Lower lobe of right lung (tissue), 2 donors: ENCODE results near the gene NPPB. TPM values are rescaled to one million over a fixed set of nuclear protein-coding genes. Genes with fewer than 3 reads are reported as not detected.
"Not testable (repeated sequence)": the region's sequence is repeated elsewhere in the genome, so short reads cannot be mapped to it uniquely, and the experiment has no call there.

Experiments
- ATAC-seq, 2 donors: fragments of 200-7000 bp; cut with Tn5 transposase; one replicate each; pipeline ENCODE4 v1.9.1; 2020 to 2022; ENCODE audit warnings: mild to moderate bottlenecking in 2 of 2, moderate library complexity in 2 of 2
- DNase-seq: peaks from one replicate; pipeline ENCODE4 v3.0.0-alpha.2; 2020
- H3K27ac ChIP-seq: fragments of 200-600 bp; one replicate; pipeline ENCODE4 v1.8.0; 2022
- H3K27me3 ChIP-seq: fragments of 200-600 bp; one replicate; pipeline ENCODE4 v1.8.0; 2022; ENCODE audit warnings: low read depth
- H3K36me3 ChIP-seq: fragments of 200-600 bp; one replicate; pipeline ENCODE4 v1.8.0; 2022; ENCODE audit warnings: mild to moderate bottlenecking
- H3K4me1 ChIP-seq: fragments of 200-600 bp; one replicate; pipeline ENCODE4 v1.8.0; 2022
- H3K4me3 ChIP-seq: fragments of 200-600 bp; one replicate; pipeline ENCODE4 v1.8.0; 2022; ENCODE audit warnings: mild to moderate bottlenecking
- H3K9me3 ChIP-seq: fragments of 200-600 bp; one replicate; pipeline ENCODE4 v1.8.0; 2022
- intact Hi-C: fragments of 100-400 bp; cut with DNase I; formaldehyde crosslinking; loops from one replicate; pipeline ENCODE4 v1.11.0; 2022
- total RNA-seq: library from RNA; stranded (reverse); fragmentation: NEBNext Ultra II Directional; extraction: Animal tissue kit (Norgen Biotek cat#: 25700); gene quantifications from one replicate; pipeline ENCODE4 v1.2.1, GENCODE V29; 2021
- TF ChIP-seq, protein P1 (sequence below): fragments of 200-600 bp; IDR thresholded peaks from one replicate; pipeline ENCODE4 v1.8.0; 2022; ENCODE audit warnings: antibody characterized with exemption, mild to moderate bottlenecking
- donor health status: DM: no; HTN: yes; CAD: no; lungs with severe emphysema.

The NPPB gene
- total RNA-seq, 1 donor from 2014 or later = not detected

- no peak for ATAC-seq
Observed at GRCh38 chr1:11903210-11903609, 44.5 kb upstream of the NPPB start.

DNA sequence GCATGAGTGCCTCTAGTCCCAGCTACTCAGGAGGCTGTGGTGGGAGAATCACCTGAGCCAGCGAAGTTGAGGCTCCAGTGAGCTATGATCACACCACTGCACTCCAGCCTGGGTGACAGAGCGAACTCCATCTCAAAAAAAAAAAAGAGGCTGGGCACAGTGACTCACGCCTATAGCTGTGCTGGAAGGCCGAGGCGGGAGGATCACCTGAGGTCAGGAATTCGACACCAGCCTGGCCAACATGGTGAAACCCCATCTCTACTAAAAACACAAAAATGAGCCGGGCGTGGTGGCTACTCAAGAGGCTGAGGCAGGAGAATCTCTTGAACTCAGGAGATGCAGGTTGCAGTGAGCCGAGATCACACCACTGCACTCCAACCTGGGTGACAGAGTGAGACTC lies 42.7 kb upstream of the NPPB start:
- H3K4me1 ChIP-seq, H3K36me3 ChIP-seq, H3K9me3 ChIP-seq, ATAC-seq, H3K27ac ChIP-seq, intact Hi-C loops, H3K4me3 ChIP-seq, DNase-seq: not testable (repeated sequence)
- H3K27me3 ChIP-seq = peaks cover 43% of the 10 kb centered on the region

More at GRCh38 chr1:11903210-11903609, 44.5 kb upstream of the NPPB start:
- H3K9me3 ChIP-seq = no peaks in the 10 kb centered on the region
- no peaks in the 10 kb centered on the region for H3K4me1 ChIP-seq
- no peak for DNase-seq
- H3K36me3 ChIP-seq = no peaks in the 10 kb centered on the region
- H3K27ac ChIP-seq = no peak overlapping the region
- intact Hi-C loops = no loop called here
- H3K4me3 ChIP-seq = no peak overlapping the region
- peaks cover 25% of the 10 kb centered on the region for H3K27me3 ChIP-seq
- TF ChIP-seq, protein P1, sequence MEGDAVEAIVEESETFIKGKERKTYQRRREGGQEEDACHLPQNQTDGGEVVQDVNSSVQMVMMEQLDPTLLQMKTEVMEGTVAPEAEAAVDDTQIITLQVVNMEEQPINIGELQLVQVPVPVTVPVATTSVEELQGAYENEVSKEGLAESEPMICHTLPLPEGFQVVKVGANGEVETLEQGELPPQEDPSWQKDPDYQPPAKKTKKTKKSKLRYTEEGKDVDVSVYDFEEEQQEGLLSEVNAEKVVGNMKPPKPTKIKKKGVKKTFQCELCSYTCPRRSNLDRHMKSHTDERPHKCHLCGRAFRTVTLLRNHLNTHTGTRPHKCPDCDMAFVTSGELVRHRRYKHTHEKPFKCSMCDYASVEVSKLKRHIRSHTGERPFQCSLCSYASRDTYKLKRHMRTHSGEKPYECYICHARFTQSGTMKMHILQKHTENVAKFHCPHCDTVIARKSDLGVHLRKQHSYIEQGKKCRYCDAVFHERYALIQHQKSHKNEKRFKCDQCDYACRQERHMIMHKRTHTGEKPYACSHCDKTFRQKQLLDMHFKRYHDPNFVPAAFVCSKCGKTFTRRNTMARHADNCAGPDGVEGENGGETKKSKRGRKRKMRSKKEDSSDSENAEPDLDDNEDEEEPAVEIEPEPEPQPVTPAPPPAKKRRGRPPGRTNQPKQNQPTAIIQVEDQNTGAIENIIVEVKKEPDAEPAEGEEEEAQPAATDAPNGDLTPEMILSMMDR = no peak

DNA sequence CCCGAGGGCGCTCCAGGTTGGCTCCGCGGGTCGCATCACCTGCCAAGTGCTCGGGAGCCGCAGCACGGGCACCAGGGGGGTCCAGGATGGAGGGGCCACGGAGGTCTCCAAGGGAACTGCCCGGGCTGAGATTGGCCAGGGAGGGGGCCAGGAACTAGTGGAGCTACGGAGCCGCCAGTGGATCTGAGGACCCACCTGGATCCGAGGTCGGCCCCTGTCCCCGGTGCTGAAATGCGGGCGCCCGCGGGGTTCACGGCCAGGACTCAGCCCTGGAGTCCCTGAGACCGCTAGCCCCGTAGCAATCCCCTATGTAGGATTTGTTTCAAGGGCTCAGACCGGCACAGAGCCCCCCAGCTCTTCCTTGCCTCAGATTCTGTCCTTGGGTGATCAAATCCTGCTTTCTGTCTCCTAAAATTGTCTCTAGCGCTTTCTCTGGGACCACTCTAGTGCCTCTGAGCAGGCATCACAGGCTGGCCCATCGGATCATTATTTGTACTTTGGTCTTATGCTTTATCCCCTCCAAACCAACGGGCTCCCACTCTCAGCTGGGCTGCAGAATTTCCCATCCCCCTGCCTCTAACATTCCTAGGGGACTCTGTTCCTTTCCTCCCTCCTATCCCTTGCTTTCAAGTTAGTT lies 40.2 kb upstream of the NPPB start:
- Histone ChIP-seq H3K27ac (no peak overlapping the region), H3K9me3 (no peaks in the 10 kb centered on the region), H3K4me1 (no peaks in the 10 kb centered on the region), H3K36me3 (no peaks in the 10 kb centered on the region), H3K27me3 (peaks cover 61% of the 10 kb centered on the region), H3K4me3 (no peak overlapping the region)
- DNase-seq = no peak
- TF ChIP-seq, protein P1 = no peak
- intact Hi-C loops = no loop called here
- peak; percentile 37 to 59 for ATAC-seq

- Histone ChIP-seq H3K27ac (no peak overlapping the region), H3K36me3 (no peaks in the 10 kb centered on the region), H3K4me1 (no peaks in the 10 kb centered on the region), H3K4me3 (no peak overlapping the region), H3K27me3 (peaks cover 61% of the 10 kb centered on the region), H3K9me3 (no peaks in the 10 kb centered on the region)
- TF ChIP-seq, protein P1 = no peak
- intact Hi-C loops = no loop called here
- ATAC-seq (no peak), DNase-seq (no peak)
Observed at GRCh38 chr1:11898086-11898785, 39.5 kb upstream of the NPPB start.

GRCh38 chr1:11894501-11894900 lies 35.8 kb upstream of the NPPB start:
- intact Hi-C loops, H3K4me1 ChIP-seq, ATAC-seq, H3K4me3 ChIP-seq, H3K36me3 ChIP-seq, DNase-seq, H3K9me3 ChIP-seq, H3K27ac ChIP-seq: not testable (repeated sequence)
- H3K27me3 ChIP-seq = peaks cover 49% of the 10 kb centered on the region

DNA sequence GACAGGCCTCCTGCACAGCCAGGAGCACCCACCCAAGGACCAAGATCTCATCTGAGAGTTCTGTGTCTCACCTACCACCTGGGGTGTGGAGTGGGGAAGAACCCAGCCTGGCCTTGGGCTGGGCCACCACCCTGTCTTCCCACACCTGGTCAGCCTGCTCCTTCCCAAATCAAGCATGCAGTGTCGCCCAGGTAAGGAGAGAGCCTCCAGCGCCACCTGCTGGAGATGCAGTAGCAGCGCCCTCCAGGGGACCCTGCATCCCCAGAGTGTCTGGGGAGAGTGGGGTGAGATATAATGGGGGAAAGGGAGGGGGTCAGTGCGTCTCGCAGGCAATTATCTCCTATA lies 35.1 kb upstream of the NPPB start:
- H3K4me3 ChIP-seq = no peak overlapping the region

More for the DNA sequence above, 35.1 kb upstream of the NPPB start:
- Histone ChIP-seq H3K27ac (no peak overlapping the region), H3K4me1 (no peaks in the 10 kb centered on the region), H3K9me3 (no peaks in the 10 kb centered on the region), H3K36me3 (no peaks in the 10 kb centered on the region), H3K27me3 (peaks cover 43% of the 10 kb centered on the region)
- DNase-seq (peak; percentile 77), ATAC-seq (peak; percentile 92 to 94)
- intact Hi-C loops = no loop called here
- TF ChIP-seq, protein P1 = peak; percentile 90
